ENCODE results near the gene TRPM7.
"Not testable (repeated sequence)": the region's sequence is repeated elsewhere in the genome, so short reads cannot be mapped to it uniquely, and the experiment has no call there.

The TRPM7 gene

DNA sequence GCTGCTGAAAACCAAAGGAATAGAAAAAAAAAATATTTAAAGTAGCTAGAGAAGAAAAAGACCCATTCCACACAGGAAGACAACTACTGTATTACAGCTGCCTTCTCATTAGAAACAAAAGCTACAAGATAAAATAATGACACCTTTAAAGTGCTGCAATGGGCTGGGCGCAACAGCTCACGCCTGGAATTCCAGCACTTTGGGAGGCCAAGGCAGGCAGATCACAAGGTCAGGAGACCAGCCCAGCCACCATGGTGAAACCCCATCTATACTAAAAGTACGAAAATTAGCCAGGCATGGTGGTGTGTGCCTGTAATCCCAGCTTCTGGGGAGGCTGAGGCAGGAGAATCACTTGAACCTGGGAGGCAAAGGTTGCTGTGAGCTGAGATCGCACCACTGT, 31.0 kb downstream of the TRPM7 start:
- DNase-seq (ENCODE audit: low read depth, low spot score) = no peak

DNA sequence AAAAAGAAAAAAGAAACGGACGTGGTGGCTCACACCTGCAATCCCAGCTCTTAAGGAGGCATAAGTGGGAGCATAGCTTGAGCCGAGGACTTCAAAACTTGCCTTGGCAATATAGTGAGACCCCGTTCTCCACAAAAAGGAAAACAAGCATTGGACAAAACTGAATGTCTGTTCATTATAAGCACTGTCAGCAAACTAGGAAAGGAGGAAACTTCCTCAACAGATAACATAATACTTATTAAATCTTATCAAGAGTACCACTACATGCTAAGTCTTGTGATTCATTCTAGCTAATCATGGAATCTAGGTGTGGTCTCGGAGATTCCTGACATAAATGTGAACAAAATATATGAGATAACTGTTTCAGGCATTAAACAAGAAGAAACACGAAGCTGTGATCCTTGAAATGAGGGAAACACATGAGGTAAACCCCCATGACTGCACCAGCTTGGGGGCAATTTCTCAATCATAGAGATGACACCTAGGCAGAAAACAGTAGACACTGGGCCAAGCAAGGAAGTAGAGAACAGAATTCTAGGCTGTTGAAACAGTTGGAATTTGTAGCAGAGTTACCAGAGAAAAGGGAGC, 33.3 kb downstream of the TRPM7 start:
- DNase-seq (ENCODE audit: low read depth, low spot score) = no peak

DNA sequence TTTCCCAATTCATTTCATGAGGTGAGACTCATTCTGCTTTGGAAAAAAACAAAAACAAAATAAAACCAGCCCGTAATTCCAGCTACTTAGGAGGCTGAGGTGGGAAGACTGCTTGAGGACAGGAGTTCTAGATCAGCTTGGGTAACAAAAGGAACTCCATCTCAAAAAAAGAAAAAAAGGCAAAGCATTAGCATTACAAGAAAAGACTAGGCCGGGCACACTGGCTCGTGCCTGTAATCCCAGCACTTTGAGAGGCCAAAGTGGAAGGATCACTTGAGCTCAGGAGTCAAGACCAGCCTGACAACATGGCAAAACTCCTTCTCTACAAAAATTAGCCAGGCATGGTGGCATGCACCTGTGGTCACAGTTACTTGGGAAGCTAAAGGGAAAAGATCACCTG, 33.9 kb downstream of the TRPM7 start:
- DNase-seq (ENCODE audit: low read depth, low spot score) = no peak

DNA sequence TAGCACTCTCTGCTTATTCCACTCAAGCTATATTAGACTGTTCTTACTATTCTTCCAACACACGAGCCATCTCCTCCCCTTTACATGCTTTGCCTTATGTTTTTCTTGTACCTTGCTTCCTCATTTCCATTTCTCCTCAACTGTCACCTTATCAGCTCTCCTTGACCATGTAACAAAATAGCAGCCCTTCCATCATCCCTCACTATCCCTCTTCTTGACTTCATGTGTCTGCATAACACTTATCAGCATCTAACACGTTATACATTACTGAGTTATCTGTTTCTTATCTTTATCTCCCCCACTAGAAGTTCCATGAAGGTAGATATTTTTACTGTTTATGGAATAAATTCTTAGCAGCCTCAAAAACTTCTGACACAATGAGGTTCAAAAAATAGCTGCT, 45.3 kb downstream of the TRPM7 start:
- no peak for DNase-seq (ENCODE audit: low read depth, low spot score)

DNA sequence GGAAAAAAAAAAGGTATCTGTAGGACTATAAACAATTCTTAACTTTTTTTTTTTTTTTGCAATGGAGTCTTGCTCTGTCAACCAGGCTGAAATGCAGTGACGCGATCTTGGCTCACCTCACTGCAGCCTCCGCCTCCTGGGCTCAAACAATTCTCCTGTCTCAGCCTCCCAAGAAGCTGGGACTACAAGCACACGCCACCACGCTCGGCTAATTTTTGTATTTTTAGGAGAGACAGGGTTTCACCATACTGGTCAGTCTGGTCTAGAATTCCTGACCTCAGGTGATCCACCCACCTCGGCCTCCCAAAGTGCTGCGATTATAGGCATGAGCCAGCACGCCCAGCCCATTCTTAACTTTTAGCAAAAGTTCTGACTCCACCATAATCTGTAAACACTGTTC, 50.5 kb downstream of the TRPM7 start:
- no peak for DNase-seq (ENCODE audit: low read depth, low spot score)

DNA sequence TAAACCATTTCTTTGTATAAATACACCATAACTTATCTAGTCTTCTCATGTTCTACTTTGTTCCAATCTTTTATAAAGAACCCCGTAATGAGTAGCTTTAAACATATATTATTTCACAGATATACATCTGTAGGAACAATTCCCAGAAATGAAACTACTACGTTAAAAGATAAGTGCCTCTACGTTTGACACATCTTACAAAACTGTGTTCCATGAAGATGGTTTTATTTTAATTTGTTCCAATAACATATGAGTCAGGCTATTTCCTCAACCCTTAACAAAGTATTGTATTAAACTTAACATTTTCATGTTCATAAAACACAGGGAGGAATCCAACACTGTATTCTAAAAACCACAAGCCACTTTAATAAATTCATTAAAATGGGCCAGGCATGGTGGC, 52.9 kb downstream of the TRPM7 start:
- DNase-seq (ENCODE audit: low read depth, low spot score) = no peak

DNA sequence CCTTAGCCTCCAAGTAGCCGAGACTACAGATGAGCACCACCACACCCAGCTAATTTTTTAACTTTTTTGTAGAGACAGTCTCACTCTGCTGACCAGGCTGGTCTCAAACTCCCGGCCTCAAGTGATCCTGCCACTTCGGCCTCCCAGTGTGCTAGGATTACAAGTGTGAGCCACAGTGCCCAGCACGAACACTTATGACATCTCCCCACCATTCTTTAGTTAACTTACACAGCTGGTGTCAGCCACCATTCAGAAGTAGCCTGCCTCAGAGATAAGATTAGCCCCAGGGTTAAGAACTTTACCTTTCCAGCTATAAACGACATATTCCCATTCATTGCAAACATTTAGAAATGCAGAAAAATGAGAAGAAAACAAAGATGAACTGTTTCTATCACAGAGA, 58.2 kb downstream of the TRPM7 start:
- no peak for DNase-seq (ENCODE audit: low read depth, low spot score)

DNA sequence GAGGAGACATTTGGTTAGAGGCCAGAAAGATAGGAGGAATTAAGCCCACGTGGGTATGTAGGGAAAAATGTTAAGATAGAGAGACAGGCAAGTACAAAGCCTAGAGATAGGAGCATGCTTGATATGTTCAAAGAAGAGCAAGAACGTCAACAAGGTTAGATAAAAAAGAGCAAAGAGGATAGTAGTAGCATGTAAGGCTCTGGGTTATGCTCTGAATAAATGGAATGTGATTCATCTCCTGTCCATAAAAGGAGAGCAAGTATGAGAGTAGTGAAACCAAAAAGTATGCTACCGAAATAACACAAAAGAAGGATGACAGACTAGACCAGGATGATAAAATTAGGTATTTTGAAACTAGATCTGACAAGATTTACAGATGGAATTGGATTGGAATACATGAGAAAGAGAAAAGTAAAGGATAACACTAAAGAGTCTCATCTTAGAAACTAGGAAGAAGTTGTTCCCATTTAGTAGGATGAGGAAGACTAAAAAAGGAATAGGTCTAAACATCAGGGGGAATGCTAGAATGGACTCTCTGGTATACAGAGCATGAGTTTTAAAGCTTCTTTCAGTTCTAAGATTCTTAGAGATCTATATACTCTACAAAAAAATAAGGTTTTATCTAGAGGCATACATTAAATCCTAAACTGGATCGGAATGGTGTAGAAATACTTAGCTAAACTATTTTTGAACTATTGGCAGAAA, 59.1 kb downstream of the TRPM7 start:
- DNase-seq (ENCODE audit: low read depth, low spot score) = no peak

DNA sequence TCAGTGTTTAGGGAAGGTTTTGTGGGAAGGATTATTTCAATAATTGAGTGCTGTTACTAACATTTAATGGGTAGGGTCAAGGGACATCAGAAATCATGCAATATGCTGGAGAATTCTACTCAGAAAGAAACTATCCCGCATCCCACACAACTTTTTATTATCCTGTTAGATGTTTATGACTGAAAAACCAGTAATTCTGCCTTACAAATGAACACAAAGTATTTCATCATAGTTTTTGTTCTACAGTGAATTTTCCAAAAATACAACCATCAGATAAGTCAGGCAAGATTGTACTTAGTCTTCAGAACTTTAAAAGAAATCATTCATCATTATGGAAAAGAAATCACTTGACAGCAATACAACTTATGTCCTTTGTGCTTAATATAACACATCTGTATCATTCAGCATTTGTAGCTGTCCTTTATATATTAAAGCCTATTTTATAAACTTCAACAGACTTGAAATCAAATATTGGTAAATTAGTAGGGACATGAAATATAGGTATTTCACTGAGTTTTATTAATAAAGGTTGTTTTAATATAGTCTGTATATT, 61.9 kb downstream of the TRPM7 start:
- no peak for DNase-seq (ENCODE audit: low read depth, low spot score)

DNA sequence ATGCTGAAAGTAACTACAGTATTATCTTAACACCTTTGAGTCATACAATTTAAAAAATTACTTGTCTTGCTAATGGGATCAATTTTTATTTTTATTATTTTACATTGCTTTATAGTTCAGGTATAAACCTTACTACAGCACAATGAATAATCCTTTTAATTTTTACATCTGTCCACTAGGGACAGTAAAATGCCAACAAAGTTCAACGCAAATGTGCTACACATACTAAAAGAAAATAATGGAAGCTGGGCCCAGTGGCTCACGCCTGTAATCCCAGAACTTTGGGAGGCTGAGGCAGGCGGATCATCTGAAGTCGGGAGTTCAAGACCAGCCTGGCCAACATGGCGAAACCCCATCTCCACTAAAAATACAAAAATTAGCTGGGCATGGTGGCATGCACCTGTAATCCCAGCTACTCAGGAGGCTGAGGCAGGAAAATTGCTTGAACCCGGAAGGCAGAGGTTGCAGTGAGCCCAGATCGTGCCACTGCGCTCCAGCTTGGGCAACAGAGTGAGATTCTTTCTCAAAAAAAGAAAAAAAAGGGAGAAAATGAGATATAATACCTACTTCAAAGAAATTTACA, 64.1 kb downstream of the TRPM7 start:
- not testable (repeated sequence) for DNase-seq (ENCODE audit: low read depth, low spot score)

DNA sequence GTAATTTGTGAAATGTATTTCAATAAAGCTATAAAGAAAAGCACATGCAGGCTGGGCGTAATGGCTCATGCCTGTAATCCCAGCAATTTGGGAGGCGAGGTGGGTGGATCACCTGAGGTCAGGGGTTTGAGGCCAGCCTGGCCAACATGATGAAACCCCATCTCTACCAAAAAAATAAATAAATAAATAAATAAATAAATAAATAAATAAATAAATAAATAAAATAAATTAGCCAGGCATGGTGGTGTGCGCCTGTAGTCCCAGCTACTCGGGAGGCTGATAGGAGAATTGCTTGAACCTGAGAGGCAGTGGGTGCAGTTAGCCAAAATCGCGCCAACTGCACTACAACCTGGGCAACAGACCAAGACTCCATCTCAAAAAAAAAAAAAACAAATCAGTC, 69.6 kb downstream of the TRPM7 start:
- DNase-seq (ENCODE audit: low read depth, low spot score) = not testable (repeated sequence)

DNA sequence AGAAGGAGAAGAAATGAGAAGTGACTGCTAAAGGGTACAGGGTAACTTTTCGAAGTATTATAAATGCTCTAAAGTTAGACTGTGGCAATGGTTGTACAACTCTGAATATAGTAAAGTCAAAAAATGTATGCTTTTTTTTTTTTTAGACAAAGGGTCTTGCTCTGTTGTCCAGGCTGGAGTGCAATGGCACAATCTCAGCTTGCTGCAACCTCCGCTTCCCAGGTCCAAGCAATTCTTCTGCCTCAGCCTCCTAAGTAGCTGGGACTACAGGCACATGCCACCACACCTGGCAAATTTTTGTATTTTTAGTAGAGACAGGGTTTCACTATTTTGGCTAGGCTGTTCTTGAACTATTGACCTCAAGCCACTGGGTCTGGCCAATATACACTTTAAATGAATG, 70.0 kb downstream of the TRPM7 start:
- not testable (repeated sequence) for DNase-seq (ENCODE audit: low read depth, low spot score)

DNA sequence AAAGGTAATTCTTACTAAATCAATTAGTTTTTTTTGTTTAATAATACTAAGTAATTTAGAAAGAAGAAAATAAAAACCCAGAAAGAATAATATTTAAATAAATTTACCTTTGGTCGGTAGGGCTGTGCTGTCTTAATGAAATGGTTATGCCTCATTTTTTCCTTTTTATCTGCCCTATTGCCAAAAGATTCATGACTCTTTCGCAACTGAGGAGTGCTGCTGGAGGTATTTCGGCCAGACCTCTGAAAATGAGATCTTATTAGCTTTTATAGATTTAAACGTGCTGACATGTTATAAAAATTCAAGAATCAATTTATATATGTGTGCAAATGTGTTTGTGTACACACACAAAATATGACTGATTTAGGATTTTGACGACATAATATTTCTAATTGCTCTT, 73.0 kb downstream of the TRPM7 start:
- no peak for DNase-seq (ENCODE audit: low read depth, low spot score)

DNA sequence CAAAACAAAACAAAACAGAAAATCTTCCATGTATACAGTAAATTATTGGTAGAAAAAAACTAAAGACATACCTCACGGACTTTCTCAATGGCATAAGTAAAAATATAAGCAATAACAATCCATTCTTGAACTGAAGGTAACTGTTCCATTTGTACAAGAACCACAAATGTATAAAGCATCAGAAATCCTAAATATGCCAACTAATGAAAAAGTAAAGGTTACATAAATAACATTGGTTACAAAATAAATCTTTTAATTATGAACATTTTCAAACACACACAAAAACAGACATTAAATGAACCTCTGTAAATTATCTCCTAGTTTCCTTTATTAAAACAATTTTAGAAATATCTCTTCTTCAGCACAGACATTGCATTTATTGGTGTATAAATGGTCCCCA, 79.5 kb downstream of the TRPM7 start:
- DNase-seq (ENCODE audit: low read depth, low spot score) = no peak

DNA sequence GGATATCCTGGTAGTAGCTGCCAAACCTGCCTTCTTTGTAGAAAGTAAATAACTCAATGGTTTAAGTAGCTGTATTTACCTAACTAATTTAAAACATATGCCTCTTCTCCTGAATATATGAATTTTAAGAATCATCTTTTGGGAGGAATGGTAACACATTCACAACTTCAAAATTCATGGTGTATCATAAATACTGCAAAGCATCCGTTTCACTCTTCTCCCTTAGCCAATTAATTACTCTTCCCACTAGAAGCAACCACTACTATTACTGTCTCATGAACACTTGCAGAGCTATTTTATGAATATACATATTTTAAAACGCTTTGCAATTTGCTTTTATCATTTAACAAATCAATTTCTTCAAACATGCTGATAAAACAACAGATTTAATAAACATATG, 81.1 kb downstream of the TRPM7 start:
- DNase-seq (ENCODE audit: low read depth, low spot score) = no peak

DNA sequence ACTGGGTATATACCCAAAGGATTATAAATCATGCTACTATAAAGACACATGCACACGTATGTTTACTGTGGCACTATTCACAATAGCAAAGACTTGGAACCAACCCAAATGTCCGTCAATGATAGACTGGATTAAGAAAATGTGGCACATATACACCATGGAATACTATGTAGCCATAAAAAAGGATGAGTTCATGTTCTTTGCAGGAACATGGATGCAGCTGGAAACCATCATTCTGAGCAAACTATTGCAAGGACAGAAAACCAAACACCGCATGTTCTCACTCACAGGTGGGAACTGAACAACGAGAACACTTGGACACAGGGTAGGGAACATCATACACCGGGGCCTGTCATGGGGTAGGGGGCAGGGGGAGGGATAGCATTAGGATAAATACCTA, 84.6 kb downstream of the TRPM7 start:
- DNase-seq (ENCODE audit: low read depth, low spot score) = not testable (repeated sequence)

DNA sequence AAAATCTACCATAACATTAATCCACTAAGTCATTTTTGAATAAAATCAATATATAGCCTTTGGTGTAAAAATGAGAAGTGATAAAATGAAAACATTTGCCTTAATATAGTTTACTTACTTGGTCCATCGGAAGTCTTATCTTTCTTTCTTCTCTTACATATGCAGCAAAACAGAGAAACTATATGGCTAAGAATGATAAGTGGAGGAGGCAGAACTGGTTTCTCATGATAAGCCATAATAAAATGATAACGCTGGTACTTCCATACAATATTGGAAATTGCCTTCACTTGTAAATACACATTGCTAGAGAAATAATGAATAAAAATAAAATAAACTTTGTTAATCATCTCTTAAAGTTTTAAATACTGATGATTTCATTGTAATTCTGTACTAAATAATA, 92.3 kb downstream of the TRPM7 start:
- DNase-seq (ENCODE audit: low read depth, low spot score) = no peak

DNA sequence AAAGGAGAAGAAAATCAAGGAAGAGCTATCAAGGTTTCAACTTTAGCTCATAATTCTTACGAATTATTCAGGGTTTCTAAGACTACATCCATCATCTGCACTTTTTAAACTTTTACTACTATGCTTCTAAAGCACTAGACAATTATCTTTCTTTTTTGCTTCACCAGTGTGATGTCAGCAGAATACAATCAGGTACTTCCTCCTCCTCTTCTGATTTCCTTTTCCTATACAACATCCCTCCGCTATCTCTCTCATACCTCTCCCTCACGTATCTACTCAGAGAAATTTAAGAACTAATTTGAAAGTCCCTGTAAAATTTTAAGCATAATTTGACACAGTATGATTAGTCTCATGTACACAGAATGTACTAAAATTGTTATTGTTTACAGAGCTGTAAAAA, 92.8 kb downstream of the TRPM7 start:
- DNase-seq (ENCODE audit: low read depth, low spot score) = no peak

DNA sequence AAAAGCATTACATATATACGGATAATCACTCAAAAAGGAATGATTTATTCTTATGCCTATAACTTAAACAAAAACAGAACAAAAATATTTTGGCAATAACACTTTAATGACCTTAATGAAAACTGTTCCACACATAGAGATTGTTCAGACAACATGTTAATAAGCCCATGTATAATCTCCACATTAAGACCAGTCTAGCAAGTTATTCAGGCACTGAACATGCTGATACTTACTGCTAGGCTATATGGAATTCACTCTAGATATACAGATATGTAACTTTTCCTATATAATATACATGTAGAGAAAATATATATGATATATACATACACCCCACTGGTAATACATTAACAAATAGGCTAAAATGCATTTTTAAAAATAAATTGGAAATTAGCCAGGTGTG, 96.3 kb downstream of the TRPM7 start:
- DNase-seq (ENCODE audit: low read depth, low spot score) = no peak

DNA sequence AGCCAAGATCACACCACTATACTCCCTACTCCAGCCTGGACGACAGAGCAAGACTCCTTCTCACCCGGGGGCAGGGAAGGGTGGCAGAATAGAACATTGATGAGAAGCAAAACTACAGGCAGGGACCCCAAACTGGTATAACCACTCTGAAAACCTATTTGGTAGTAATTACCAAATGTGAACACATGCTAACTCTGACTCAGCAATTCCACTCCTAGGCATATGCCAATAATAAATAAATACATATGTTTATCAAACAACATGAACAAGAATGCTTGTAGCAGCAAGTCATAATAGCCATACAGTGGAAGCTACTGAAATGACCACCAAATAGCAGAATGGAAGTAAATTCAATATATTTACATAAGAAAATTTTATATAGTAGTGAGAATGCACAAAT, 109.1 kb downstream of the TRPM7 start:
- no peak for DNase-seq (ENCODE audit: low read depth, low spot score)

DNA sequence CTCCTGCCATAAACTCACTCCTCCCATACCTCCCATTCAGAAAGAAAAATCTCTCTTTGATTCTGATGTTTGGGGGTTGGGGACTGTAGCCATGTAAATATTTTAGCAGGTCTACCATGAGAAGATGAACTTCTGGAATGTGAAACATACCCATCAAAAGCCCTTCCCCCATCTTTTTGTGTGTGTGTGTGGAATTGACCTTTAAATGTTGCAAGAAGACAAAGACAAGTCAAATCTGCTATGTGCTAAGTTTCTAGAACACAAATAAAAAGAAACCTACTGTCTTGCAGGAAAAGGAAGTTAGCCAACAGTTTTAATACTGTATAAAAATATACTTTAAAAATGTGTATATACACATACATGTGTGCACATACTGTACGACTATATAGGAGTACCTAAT, 110.4 kb downstream of the TRPM7 start:
- no peak for DNase-seq (ENCODE audit: low read depth, low spot score)

DNA sequence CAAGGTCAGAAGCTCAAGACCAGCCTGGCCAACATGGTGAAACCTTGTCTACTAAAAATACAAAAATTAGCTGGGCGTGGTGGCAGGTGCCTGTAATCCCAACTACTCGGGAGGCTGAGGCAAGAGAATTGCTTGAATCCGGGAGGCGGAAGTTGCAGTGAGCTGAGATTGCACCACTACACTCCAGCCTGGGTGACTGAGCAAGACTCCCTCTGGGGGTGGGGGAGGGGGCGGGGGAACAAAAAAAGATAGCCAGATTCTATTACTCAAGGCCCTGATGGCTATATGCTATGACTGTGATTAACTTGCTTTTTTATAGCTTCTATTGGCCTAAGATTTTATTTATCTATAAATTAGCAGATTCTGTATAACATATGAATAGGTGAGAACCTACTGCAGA, 112.8 kb downstream of the TRPM7 start:
- not testable (repeated sequence) for DNase-seq (ENCODE audit: low read depth, low spot score)

DNA sequence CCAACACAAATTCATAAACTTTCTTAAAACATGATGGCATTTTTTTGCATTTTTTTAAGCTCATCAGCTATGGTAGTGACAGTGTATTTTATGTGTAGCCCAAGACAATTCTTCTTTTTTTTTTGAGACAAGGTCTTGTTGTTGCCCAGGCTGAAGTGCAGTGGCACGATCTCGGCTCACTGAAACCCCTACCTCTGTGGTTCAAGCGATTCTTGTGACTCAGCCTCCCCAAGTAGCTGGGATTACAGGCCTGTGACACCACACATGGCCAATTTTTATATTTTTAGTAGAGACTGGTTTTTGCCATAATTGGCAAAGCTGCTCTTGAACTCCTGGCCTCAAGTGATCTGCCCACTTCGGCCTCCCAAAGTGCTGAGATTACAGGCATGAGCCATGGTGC, 122.8 kb downstream of the TRPM7 start:
- no peak for DNase-seq (ENCODE audit: low read depth, low spot score)

Measured in smooth muscle cell of the brain vasculature (primary cell).